ENCODE results near the gene PTPN11. TPM values are rescaled to one million over a fixed set of nuclear protein-coding genes. Genes with fewer than 3 reads are reported as not detected.
"Not testable (repeated sequence)": the region's sequence is repeated elsewhere in the genome, so short reads cannot be mapped to it uniquely, and the experiment has no call there.

PTPN11 gene
- total RNA-seq, 1 experiment from 2014 or later, result 49.9 TPM

GRCh38 chr12:112514926-112515642 lies 96.3 kb downstream of the PTPN11 start:
- DNase-seq (ENCODE audit: low read depth), result no peak

- DNase-seq (ENCODE audit: low read depth), result no peak
Measured at GRCh38 chr12:112515868-112516267, 97.1 kb downstream of the PTPN11 start.

- no peak for DNase-seq (ENCODE audit: low read depth)
Measured at GRCh38 chr12:112517730-112518364, 99.1 kb downstream of the PTPN11 start.

- DNase-seq (ENCODE audit: low read depth), result no peak
Measured at GRCh38 chr12:112518365-112518735, 99.6 kb downstream of the PTPN11 start.

DNA sequence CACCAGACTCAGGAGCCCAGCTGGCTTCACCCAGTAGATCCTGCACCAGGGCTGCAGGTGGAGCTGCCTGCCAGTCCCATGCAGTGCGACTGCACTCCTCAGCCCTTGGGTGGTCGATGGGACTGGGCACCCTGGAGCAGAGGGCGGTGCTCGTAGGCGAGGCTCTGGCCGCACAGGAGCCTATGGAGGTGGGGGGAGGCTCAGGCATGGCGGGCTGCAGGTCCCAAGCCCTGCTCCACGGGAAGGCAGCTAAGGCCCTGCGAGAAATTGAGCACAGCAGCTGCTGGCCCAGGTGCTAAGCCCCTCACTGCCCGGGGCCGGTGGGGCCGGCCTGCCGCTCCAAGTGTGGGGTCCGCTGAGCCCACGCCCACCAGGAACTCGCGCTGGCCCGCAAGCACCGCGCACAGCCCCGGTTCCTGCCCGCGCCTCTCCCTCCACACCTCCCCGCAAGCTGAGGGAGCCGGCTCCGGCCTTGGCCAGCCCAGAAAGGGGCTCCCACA lies 101.1 kb downstream of the PTPN11 start:
- not testable (repeated sequence) for DNase-seq (ENCODE audit: low read depth)

DNA sequence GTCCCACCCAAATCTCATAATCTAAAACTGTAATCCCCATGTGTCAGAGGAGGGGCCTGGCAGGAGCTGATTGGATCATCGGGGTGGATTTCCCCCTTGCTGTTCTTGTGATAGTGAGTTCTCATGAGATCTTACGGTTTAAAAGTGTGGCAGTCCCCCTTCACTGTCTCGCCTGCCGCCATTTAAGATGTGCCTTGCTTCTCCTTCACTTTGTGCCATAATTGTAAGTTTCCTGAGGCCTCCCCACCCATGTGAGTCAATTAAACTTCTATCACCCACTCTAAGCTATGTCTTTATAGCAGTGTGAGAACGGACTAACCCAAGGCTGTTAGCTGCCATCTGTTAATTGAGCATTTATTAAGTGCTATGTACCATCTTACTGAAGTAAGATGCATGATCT lies 105.1 kb downstream of the PTPN11 start:
- DNase-seq (ENCODE audit: low read depth), result no peak

GRCh38 chr12:112524269-112524668 lies 105.5 kb downstream of the PTPN11 start:
- no peak for DNase-seq (ENCODE audit: low read depth)

- peak; percentile 74 for DNase-seq (ENCODE audit: low read depth)
Measured at GRCh38 chr12:112524676-112525425, 106.1 kb downstream of the PTPN11 start.

- no peak for DNase-seq (ENCODE audit: low read depth)
Measured at GRCh38 chr12:112525426-112525809, 106.7 kb downstream of the PTPN11 start.

DNA sequence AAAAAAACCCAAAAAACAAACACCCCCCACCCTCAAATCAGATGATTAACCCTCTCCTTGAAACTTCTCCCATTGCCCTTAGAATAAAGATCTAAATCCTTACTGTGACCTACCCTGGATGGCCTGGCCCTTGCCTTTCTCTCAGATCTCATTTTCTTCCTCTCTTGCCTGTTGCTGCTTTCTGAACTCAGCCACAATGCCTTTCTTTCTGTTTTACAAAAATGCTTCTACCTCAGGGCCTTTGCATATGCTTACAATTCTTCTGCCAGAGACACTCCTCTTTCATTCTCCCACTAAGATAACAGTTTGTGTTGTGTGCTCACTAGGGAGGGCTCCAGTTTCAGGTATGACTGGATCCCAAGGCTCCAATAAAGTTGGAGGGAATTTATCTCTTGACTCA lies 108.3 kb downstream of the PTPN11 start:
- DNase-seq (ENCODE audit: low read depth), result no peak

DNA sequence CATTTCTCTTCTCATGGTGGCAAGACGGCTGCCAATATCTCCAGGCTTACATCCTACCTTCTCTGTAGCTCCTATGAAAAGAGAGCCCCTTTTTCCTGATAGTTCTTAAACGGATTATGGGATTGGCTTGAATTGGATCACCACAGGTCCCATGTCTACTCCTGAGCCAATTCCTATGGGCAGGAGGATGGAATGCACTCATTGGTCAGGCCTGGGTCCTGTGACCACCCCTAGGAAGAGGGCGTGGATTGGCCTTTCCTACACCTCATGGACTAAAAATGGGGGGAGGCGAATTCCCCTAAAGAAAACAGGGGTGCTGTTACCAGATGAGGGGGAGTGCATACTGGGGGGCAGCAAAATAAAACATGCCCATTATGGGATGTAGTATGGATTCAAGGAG lies 108.8 kb downstream of the PTPN11 start:
- no peak for DNase-seq (ENCODE audit: low read depth)

GRCh38 chr12:112528521-112528920 lies 109.8 kb downstream of the PTPN11 start:
- no peak for DNase-seq (ENCODE audit: low read depth)

- no peak for DNase-seq (ENCODE audit: low read depth)
Measured at GRCh38 chr12:112530941-112531340, 112.2 kb downstream of the PTPN11 start.

GRCh38 chr12:112532106-112532505 lies 113.4 kb downstream of the PTPN11 start:
- no peak for DNase-seq (ENCODE audit: low read depth)

- DNase-seq (ENCODE audit: low read depth), result no peak
Measured at GRCh38 chr12:112533528-112533927, 114.8 kb downstream of the PTPN11 start.

DNA sequence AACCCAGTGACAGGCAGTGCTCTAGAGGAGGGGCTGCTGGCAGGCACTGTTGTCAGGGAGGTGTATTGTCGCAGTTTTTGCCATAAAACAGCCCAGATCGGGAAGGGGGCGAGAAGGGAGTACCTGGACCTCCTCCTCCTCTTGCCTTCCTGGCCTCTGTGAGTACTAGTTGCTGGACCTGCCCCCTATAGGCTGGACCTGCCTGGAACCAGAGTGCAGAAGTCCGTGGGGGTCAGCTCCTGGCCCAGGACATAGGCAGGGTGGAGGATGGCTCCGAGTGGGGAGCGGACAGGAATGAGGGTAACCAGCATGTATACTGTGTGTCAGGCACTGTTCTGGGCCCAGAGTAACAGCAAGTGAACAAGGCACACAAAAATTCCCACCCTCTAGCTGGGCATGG lies 116.3 kb downstream of the PTPN11 start:
- DNase-seq (ENCODE audit: low read depth), result no peak

DNA sequence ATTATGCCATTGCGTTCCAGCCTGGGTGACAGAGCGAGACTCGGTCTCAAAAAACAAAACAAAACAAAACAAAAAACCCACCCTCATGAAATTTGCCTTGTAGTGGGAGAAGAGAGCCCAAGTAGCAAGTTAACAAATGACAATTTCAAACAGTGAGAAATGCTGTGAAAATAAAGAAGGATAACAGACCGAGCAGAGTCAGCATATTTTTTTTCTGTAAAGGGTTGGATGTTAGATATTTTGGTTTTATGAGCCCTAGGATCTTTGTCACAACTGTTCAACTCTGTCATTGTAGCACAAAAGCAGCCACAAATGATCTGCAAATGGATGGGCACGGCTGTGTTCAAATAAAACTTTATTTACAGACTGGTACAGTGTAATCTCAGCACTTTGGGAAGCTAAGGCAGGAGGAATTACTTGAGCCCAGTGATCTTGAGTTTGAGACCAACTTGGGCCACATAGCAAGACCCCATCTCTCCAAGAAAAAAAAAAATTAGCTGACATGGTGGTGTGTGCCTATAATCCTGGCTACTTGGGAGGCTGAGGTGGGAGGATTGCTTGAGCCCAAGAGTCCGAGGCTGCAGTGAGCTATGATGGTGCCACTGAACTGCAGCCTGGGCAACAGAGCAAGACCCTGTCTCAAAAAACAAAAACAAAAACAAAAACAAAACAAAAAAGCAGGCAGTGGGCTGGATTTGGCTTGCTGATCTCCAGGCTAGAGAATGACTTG lies 117.1 kb downstream of the PTPN11 start:
- no peak for DNase-seq (ENCODE audit: low read depth)

- DNase-seq (ENCODE audit: low read depth), result no peak
Measured at GRCh38 chr12:112536367-112536730, 117.6 kb downstream of the PTPN11 start.

DNA sequence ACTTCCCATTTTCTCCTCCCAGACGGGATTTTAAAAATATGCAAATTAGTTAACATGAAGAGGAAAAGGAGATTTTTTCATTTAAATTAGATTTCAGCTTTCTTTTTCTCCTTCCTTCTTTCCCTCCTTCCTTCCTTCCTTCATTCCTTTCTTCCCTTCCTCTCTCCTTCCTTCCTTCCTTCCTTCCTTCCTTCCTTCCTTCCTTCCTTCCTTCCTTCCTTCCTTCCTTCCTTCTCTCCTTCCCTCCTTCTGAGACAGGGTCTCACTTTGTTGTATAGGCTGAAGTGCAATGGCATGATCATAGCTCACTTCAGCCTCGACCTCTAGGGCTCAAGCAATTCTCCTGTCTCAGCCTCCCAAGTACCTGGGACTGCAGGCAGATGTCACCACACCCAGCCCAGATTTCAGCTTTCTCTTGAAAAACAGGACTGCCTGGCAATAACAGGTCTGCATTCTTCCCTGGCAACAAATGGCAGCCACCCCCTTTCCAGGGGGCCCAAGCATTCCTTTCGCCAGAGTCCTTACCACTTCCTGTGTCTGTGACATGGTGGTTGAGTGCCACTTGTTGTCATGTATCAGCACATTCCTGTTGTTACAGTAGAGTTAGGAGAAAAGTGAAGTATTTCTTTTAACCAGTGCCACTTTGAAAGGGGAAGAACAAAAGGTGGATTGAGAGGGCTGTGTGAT lies 119.1 kb downstream of the PTPN11 start:
- DNase-seq (ENCODE audit: low read depth), result peak; percentile 88

- DNase-seq (ENCODE audit: low read depth), result no peak
Measured at GRCh38 chr12:112538740-112539139, 120.0 kb downstream of the PTPN11 start.

DNA sequence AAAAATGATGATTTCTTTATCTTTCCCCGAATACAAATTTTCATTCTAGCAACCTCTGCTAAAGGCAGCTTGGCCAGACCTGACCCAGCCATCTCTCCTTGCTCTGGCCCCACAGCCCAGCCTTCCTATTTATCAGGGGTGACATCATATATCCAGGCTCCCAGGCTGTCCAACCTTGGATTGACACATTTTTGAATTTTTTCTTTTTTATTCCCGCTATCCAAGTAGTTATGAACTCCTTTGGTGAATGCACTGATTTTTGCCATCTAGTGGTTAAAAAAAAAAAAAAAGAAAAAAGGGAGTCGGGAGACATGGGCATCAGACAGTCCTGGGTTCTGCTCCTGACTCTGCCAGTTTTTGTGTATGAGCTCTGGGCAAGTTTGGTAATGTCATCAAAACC lies 120.5 kb downstream of the PTPN11 start:
- DNase-seq (ENCODE audit: low read depth), result peak; percentile 36

DNA sequence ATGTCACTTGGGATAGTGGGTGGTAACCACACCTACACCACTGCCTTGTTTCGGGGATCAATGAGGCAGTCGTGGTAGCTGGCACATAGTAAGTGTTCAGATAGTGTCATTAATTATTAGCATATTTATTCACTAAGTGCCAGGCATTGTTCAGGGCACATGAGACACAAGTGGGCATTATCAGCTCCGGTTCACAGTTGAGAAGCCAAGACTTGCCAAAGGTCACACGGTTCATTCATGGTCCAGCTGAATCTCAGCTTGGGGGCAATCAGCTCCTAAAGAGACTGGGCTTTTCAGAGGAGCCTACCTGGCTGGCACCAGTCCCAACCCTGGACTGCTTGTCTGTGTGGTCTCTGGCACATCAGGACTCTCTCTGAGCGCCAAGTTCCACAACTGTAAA lies 121.3 kb downstream of the PTPN11 start:
- no peak for DNase-seq (ENCODE audit: low read depth)
